Thoracic aorta (tissue), 2 donors: Measurements from ENCODE around the gene RBM42. TPM values are rescaled to one million over a fixed set of nuclear protein-coding genes. Genes with fewer than 3 reads are reported as not detected.
A peak's percentile ranks its signal among the peaks of the same experiment; 100 is the strongest.

Experiments used
- ATAC-seq: fragments of 150-250 bp; one replicate; pipeline ENCODE4 v1.8.0; 2017; ENCODE audit warnings: low read depth; ENCODE audit not compliant: insufficient number of reproducible peaks, low FRiP score
- DNase-seq: peaks from one replicate; pipeline ENCODE4 v3.0.0-alpha.2; 2020; ENCODE audit warnings: low spot score
- H3K27ac ChIP-seq, 2 donors: fragments of 200-600 bp; sonication (generic); 1 replicate in 1 of 2; 2 replicates in 1 of 2; pipeline ENCODE4 v1.5.1; 2016; ENCODE audit warnings: mild to moderate bottlenecking in 2 of 2, moderate library complexity in 2 of 2
- H3K27me3 ChIP-seq: fragments of 200-600 bp; sonication (generic); replicated peaks from 2 replicates; pipeline ENCODE4 v1.6.0; 2016; ENCODE audit warnings: mild to moderate bottlenecking; ENCODE audit not compliant: insufficient read depth
- H3K36me3 ChIP-seq: fragments of 200-600 bp; sonication (generic); one replicate; pipeline ENCODE4 v1.5.1; 2016
- H3K4me1 ChIP-seq, 2 donors: fragments of 200-600 bp; sonication (generic); 1 replicate in 1 of 2; 2 replicates in 1 of 2; pipeline versions ENCODE4 v1.5.1 to v1.6.0; 2016; ENCODE audit warnings: low read depth in 2 of 2, mild to moderate bottlenecking in 1 of 2; ENCODE audit not compliant: control insufficient read depth in 1 of 2
- H3K4me3 ChIP-seq: fragments of 200-600 bp; sonication (generic); 2 replicates; pipeline ENCODE4 v1.5.1; 2016; ENCODE audit warnings: mild to moderate bottlenecking
- H3K9me3 ChIP-seq: fragments of 200-600 bp; sonication (generic); 2 replicates; pipeline ENCODE4 v1.5.1; 2016
- total RNA-seq, 2 donors: library from RNA; depleted of rRNA; stranded (reverse); fragments of >200 nt; gene quantifications; one replicate each; pipeline versions ENCODE4 v1.1.0 to v1.2.3, GENCODE V29; 2016
- TF ChIP-seq, protein P1 (sequence below): fragments of 200-600 bp; sonication (generic); IDR thresholded peaks from one replicate; pipeline ENCODE4 v1.5.1; 2019; ENCODE audit warnings: antibody characterized with exemption

Gene RBM42
- total RNA-seq, 2 donors from 2014 or later = 47.2 to 53.8 TPM

- Histone ChIP-seq H3K4me3 (no peak overlapping the region), H3K36me3 (no peaks in the 10 kb centered on the region), H3K4me1 (peaks cover 3 to 6% of the 10 kb centered on the region in 2 donors), H3K27me3 (no peaks in the 10 kb centered on the region), H3K27ac (no peak overlapping the region), H3K9me3 (no peaks in the 10 kb centered on the region)
- DNase-seq = no peak
- ATAC-seq = no peak
- TF ChIP-seq, protein P1, sequence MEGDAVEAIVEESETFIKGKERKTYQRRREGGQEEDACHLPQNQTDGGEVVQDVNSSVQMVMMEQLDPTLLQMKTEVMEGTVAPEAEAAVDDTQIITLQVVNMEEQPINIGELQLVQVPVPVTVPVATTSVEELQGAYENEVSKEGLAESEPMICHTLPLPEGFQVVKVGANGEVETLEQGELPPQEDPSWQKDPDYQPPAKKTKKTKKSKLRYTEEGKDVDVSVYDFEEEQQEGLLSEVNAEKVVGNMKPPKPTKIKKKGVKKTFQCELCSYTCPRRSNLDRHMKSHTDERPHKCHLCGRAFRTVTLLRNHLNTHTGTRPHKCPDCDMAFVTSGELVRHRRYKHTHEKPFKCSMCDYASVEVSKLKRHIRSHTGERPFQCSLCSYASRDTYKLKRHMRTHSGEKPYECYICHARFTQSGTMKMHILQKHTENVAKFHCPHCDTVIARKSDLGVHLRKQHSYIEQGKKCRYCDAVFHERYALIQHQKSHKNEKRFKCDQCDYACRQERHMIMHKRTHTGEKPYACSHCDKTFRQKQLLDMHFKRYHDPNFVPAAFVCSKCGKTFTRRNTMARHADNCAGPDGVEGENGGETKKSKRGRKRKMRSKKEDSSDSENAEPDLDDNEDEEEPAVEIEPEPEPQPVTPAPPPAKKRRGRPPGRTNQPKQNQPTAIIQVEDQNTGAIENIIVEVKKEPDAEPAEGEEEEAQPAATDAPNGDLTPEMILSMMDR = no peak
These were observed 21.2 kb upstream of the RBM42 start for GRCh38 chr19:35607661-35608060.

GRCh38 chr19:35608251-35608650, 20.6 kb upstream of the RBM42 start:
- TF ChIP-seq, protein P1 = no peak
- DNase-seq = no peak
- H3K27ac ChIP-seq = no peak overlapping the region
- H3K4me3 ChIP-seq = no peak overlapping the region
- H3K9me3 ChIP-seq = no peaks in the 10 kb centered on the region
- ATAC-seq = no peak
- no peaks in the 10 kb centered on the region for H3K27me3 ChIP-seq
- H3K36me3 ChIP-seq = no peaks in the 10 kb centered on the region
- H3K4me1 ChIP-seq = peaks cover 7 to 12% of the 10 kb centered on the region in 2 donors

DNA sequence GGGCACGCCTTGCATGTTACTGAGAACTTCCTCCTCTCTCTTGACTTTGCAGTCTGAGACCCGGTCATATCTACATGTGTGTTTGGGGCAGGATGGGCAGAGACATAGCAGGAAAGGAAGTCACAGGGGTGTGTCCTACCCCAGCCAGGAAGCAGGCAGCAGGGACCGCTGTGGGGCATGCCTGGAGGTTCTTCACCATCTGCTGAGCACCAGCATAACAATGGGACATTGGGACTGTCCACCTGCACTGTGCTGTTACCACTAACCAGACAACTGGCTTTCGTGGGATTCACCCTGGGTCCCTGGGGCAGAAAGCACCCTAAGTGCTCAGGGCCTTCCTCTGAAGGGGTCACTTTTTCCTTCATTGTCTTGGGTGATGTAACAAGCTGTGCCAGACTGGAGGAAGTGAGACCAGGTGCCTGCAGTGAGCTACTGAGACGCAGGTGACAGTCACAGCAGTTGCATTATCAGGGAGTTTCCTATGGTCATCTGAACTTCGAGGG, 18.9 kb upstream of the RBM42 start:
- Histone ChIP-seq H3K9me3 (no peaks in the 10 kb centered on the region), H3K4me3 (no peak overlapping the region), H3K4me1 (peaks cover 8 to 13% of the 10 kb centered on the region in 2 donors), H3K27ac (no peak overlapping the region), H3K27me3 (no peaks in the 10 kb centered on the region), H3K36me3 (no peaks in the 10 kb centered on the region)
- DNase-seq = no peak
- TF ChIP-seq, protein P1 = no peak
- ATAC-seq = no peak

- no peaks in the 10 kb centered on the region for H3K9me3 ChIP-seq
- no peaks in the 10 kb centered on the region for H3K27me3 ChIP-seq
- no peak for ATAC-seq
- peaks cover 8 to 13% of the 10 kb centered on the region in 2 donors for H3K4me1 ChIP-seq
- no peak overlapping the region for H3K27ac ChIP-seq
- no peaks in the 10 kb centered on the region for H3K36me3 ChIP-seq
- no peak for DNase-seq
- TF ChIP-seq, protein P1 = no peak
- H3K4me3 ChIP-seq = peak overlapping the region; percentile 88
These were observed 16.6 kb upstream of the RBM42 start for GRCh38 chr19:35612224-35612558.

- ATAC-seq = peak; percentile 90
- Histone ChIP-seq H3K27ac (peak within 1 kb of the TSS; percentile 22 to 57), H3K9me3 (no peaks in the 10 kb centered on the region), H3K4me1 (peaks cover 8 to 13% of the 10 kb centered on the region in 2 donors), H3K36me3 (no peaks in the 10 kb centered on the region), H3K4me3 (peak within 1 kb of the TSS; percentile 88), H3K27me3 (no peaks in the 10 kb centered on the region)
- TF ChIP-seq, protein P1 = no peak
- DNase-seq = peak; percentile 78
These were observed 16.1 kb upstream of the RBM42 start, which contains the start of gene HAUS5 for GRCh38 chr19:35612559-35613321. Gene HAUS5 (plus strand): TSS chr19:35612735. CDS start chr19:35612795, 60 bp downstream.
